ENCODE data around the gene NCOA6.

NCOA6 gene

GRCh38 chr20:34713194-34713943 lies 112.1 kb downstream of the NCOA6 start:
- Histone ChIP-seq H3K36me3 (ENCODE audit: control insufficient read depth, insufficient read depth, low read length) (no peaks in the 10 kb centered on the region), H3K4me1 (ENCODE audit: control insufficient read depth, insufficient read depth, low read length) (peaks cover 20% of the 10 kb centered on the region), H3K27me3 (ENCODE audit: control insufficient read depth, insufficient read depth, low read length) (no peaks in the 10 kb centered on the region), H3K9me3 (ENCODE audit: control insufficient read depth, low read length) (no peaks in the 10 kb centered on the region), H3K9ac (ENCODE audit: low read length) (no peak overlapping the region), H3K4me3 (ENCODE audit: low read length) (no peak overlapping the region)

GRCh38 chr20:34712525-34713192 lies 112.8 kb downstream of the NCOA6 start:
- Histone ChIP-seq H3K4me3 (ENCODE audit: low read length) (no peak overlapping the region), H3K9me3 (ENCODE audit: control insufficient read depth, low read length) (no peaks in the 10 kb centered on the region), H3K9ac (ENCODE audit: low read length) (no peak overlapping the region), H3K36me3 (ENCODE audit: control insufficient read depth, insufficient read depth, low read length) (no peaks in the 10 kb centered on the region), H3K27me3 (ENCODE audit: control insufficient read depth, insufficient read depth, low read length) (no peaks in the 10 kb centered on the region), H3K4me1 (ENCODE audit: control insufficient read depth, insufficient read depth, low read length) (peaks cover 20% of the 10 kb centered on the region)

GRCh38 chr20:34711813-34712430 lies 113.5 kb downstream of the NCOA6 start:
- Histone ChIP-seq H3K4me1 (ENCODE audit: control insufficient read depth, insufficient read depth, low read length) (peaks cover 20% of the 10 kb centered on the region), H3K36me3 (ENCODE audit: control insufficient read depth, insufficient read depth, low read length) (no peaks in the 10 kb centered on the region), H3K9me3 (ENCODE audit: control insufficient read depth, low read length) (no peaks in the 10 kb centered on the region), H3K9ac (ENCODE audit: low read length) (no peak overlapping the region), H3K4me3 (ENCODE audit: low read length) (no peak overlapping the region), H3K27me3 (ENCODE audit: control insufficient read depth, insufficient read depth, low read length) (no peaks in the 10 kb centered on the region)

GRCh38 chr20:34710861-34711574 lies 114.4 kb downstream of the NCOA6 start:
- Histone ChIP-seq H3K27me3 (ENCODE audit: control insufficient read depth, insufficient read depth, low read length) (no peaks in the 10 kb centered on the region), H3K4me3 (ENCODE audit: low read length) (no peak overlapping the region), H3K4me1 (ENCODE audit: control insufficient read depth, insufficient read depth, low read length) (peaks cover 21% of the 10 kb centered on the region), H3K36me3 (ENCODE audit: control insufficient read depth, insufficient read depth, low read length) (no peaks in the 10 kb centered on the region), H3K9me3 (ENCODE audit: control insufficient read depth, low read length) (no peaks in the 10 kb centered on the region), H3K9ac (ENCODE audit: low read length) (no peak overlapping the region)

- Histone ChIP-seq H3K9me3 (ENCODE audit: control insufficient read depth, low read length) (no peaks in the 10 kb centered on the region), H3K9ac (ENCODE audit: low read length) (peak overlapping the region; percentile 47), H3K4me1 (ENCODE audit: control insufficient read depth, insufficient read depth, low read length) (peaks cover 26% of the 10 kb centered on the region), H3K4me3 (ENCODE audit: low read length) (peak overlapping the region; percentile 68), H3K27me3 (ENCODE audit: control insufficient read depth, insufficient read depth, low read length) (no peaks in the 10 kb centered on the region), H3K36me3 (ENCODE audit: control insufficient read depth, insufficient read depth, low read length) (no peaks in the 10 kb centered on the region)
These were observed 114.9 kb downstream of the NCOA6 start for GRCh38 chr20:34710568-34710839.

GRCh38 chr20:34709831-34710567 lies 115.5 kb downstream of the NCOA6 start:
- H3K4me3 ChIP-seq (ENCODE audit: low read length), result peak overlapping the region; percentile 68
- H3K36me3 ChIP-seq (ENCODE audit: control insufficient read depth, insufficient read depth, low read length), result no peaks in the 10 kb centered on the region
- no peaks in the 10 kb centered on the region for H3K27me3 ChIP-seq (ENCODE audit: control insufficient read depth, insufficient read depth, low read length)
- H3K9ac ChIP-seq (ENCODE audit: low read length), result peak overlapping the region; percentile 72
- H3K9me3 ChIP-seq (ENCODE audit: control insufficient read depth, low read length), result no peaks in the 10 kb centered on the region
- peaks cover 31% of the 10 kb centered on the region for H3K4me1 ChIP-seq (ENCODE audit: control insufficient read depth, insufficient read depth, low read length)

GRCh38 chr20:34709044-34709830 lies 116.2 kb downstream of the NCOA6 start:
- H3K9me3 ChIP-seq (ENCODE audit: control insufficient read depth, low read length), result no peaks in the 10 kb centered on the region
- no peaks in the 10 kb centered on the region for H3K27me3 ChIP-seq (ENCODE audit: control insufficient read depth, insufficient read depth, low read length)
- peak overlapping the region; percentile 72 for H3K9ac ChIP-seq (ENCODE audit: low read length)
- H3K4me1 ChIP-seq (ENCODE audit: control insufficient read depth, insufficient read depth, low read length), result peaks cover 35% of the 10 kb centered on the region
- H3K4me3 ChIP-seq (ENCODE audit: low read length), result peak overlapping the region; percentile 60
- no peaks in the 10 kb centered on the region for H3K36me3 ChIP-seq (ENCODE audit: control insufficient read depth, insufficient read depth, low read length)

GRCh38 chr20:34708621-34709043 lies 116.8 kb downstream of the NCOA6 start:
- Histone ChIP-seq H3K4me3 (ENCODE audit: low read length) (no peak overlapping the region), H3K27me3 (ENCODE audit: control insufficient read depth, insufficient read depth, low read length) (no peaks in the 10 kb centered on the region), H3K9me3 (ENCODE audit: control insufficient read depth, low read length) (no peaks in the 10 kb centered on the region), H3K9ac (ENCODE audit: low read length) (peak overlapping the region; percentile 72), H3K4me1 (ENCODE audit: control insufficient read depth, insufficient read depth, low read length) (peaks cover 35% of the 10 kb centered on the region), H3K36me3 (ENCODE audit: control insufficient read depth, insufficient read depth, low read length) (no peaks in the 10 kb centered on the region)

GRCh38 chr20:34706912-34707784 lies 118.3 kb downstream of the NCOA6 start:
- peaks cover 32% of the 10 kb centered on the region for H3K4me1 ChIP-seq (ENCODE audit: control insufficient read depth, insufficient read depth, low read length)
- H3K4me3 ChIP-seq (ENCODE audit: low read length), result no peak overlapping the region
- no peaks in the 10 kb centered on the region for H3K27me3 ChIP-seq (ENCODE audit: control insufficient read depth, insufficient read depth, low read length)
- no peak overlapping the region for H3K9ac ChIP-seq (ENCODE audit: low read length)
- no peaks in the 10 kb centered on the region for H3K9me3 ChIP-seq (ENCODE audit: control insufficient read depth, low read length)
- H3K36me3 ChIP-seq (ENCODE audit: control insufficient read depth, insufficient read depth, low read length), result no peaks in the 10 kb centered on the region

GRCh38 chr20:34706302-34706875 lies 119.1 kb downstream of the NCOA6 start:
- Histone ChIP-seq H3K4me1 (ENCODE audit: control insufficient read depth, insufficient read depth, low read length) (peaks cover 32% of the 10 kb centered on the region), H3K36me3 (ENCODE audit: control insufficient read depth, insufficient read depth, low read length) (no peaks in the 10 kb centered on the region), H3K9me3 (ENCODE audit: control insufficient read depth, low read length) (no peaks in the 10 kb centered on the region), H3K9ac (ENCODE audit: low read length) (peak overlapping the region; percentile 92), H3K27me3 (ENCODE audit: control insufficient read depth, insufficient read depth, low read length) (no peaks in the 10 kb centered on the region), H3K4me3 (ENCODE audit: low read length) (no peak overlapping the region)
